ENCODE data around the gene ALG9. TPM values are rescaled to one million over a fixed set of nuclear protein-coding genes. Genes with fewer than 3 reads are reported as not detected.
"Not testable (repeated sequence)": the region's sequence is repeated elsewhere in the genome, so short reads cannot be mapped to it uniquely, and the experiment has no call there.

Gene ALG9
- total RNA-seq, 3 donors from 2014 or later (not counting 1 experiment from before 2014, with no cell fraction given): 30.6 to 37.1 (median 35.4) TPM

DNA sequence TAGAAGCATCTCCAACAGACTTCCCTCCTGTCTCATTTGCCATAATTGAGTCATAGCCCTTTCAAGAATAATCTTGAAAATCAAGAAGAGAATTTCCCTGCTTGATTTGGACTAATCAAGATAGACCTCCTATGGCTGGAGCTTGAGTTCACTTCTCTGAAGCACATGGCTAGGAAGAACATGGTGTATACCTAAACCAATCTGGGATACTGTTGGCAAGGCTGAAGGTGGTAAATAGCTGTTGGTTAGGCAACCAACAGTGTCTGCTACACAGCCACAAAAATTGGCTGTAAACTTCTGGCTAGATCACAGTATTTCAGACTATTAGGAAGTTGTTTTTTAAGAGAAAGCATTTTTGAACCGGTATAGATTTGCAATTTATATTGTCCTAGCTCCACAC is 35.3 kb upstream of the ALG9 start:
- Histone ChIP-seq H3K9me3 (ENCODE audit: control insufficient read depth, insufficient read depth, low read length) (no peaks in the 10 kb centered on the region), H3K36me3 (ENCODE audit: control insufficient read depth, insufficient read depth, low read length) (no peaks in the 10 kb centered on the region), H3K27me3 (ENCODE audit: control insufficient read depth, insufficient read depth, low read length) (peaks cover 3% of the 10 kb centered on the region), H3K4me3 (ENCODE audit: low read length) (no peak overlapping the region), H3K27ac (ENCODE audit: low read length) (no peak overlapping the region), H3K4me1 (ENCODE audit: control insufficient read depth, insufficient read depth, low read length) (no peaks in the 10 kb centered on the region)
- no peaks in the 10 kb centered on the region for H3K9me3 Mint-ChIP-seq
- TF ChIP-seq, protein P1, sequence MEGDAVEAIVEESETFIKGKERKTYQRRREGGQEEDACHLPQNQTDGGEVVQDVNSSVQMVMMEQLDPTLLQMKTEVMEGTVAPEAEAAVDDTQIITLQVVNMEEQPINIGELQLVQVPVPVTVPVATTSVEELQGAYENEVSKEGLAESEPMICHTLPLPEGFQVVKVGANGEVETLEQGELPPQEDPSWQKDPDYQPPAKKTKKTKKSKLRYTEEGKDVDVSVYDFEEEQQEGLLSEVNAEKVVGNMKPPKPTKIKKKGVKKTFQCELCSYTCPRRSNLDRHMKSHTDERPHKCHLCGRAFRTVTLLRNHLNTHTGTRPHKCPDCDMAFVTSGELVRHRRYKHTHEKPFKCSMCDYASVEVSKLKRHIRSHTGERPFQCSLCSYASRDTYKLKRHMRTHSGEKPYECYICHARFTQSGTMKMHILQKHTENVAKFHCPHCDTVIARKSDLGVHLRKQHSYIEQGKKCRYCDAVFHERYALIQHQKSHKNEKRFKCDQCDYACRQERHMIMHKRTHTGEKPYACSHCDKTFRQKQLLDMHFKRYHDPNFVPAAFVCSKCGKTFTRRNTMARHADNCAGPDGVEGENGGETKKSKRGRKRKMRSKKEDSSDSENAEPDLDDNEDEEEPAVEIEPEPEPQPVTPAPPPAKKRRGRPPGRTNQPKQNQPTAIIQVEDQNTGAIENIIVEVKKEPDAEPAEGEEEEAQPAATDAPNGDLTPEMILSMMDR (IDR thresholded peaks at IDR 0.05): no peak
- DNase-seq: no peak
- peaks cover 39 to 56% of the 10 kb centered on the region in 2 donors for H3K27me3 Mint-ChIP-seq (ENCODE audit: low read depth in 2 of 2)
- intact Hi-C loops (cut with micrococcal nuclease): no loop called here
- H3K36me3 Mint-ChIP-seq: no peaks in the 10 kb centered on the region
- no peak overlapping the region for H3K4me3 Mint-ChIP-seq
- H3K4me1 Mint-ChIP-seq: no peaks in the 10 kb centered on the region
- no peak overlapping the region for H3K27ac Mint-ChIP-seq
- no CpG with 5 or more reads among the region's 1 CpG for WGBS (ENCODE audit: insufficient coverage)
- ATAC-seq: no peak

- TF ChIP-seq, protein P1 (IDR thresholded peaks at IDR 0.05): no peak
- intact Hi-C loops (cut with micrococcal nuclease): no loop called here
- peaks cover 31 to 43% of the 10 kb centered on the region in 2 donors for H3K27me3 Mint-ChIP-seq (ENCODE audit: low read depth in 2 of 2)
- H3K9me3 Mint-ChIP-seq: no peaks in the 10 kb centered on the region
- no peaks in the 10 kb centered on the region for H3K4me1 ChIP-seq (ENCODE audit: control insufficient read depth, insufficient read depth, low read length)
- no peak overlapping the region for H3K4me3 Mint-ChIP-seq
- H3K36me3 ChIP-seq (ENCODE audit: control insufficient read depth, insufficient read depth, low read length): no peaks in the 10 kb centered on the region
- no peak overlapping the region for H3K4me3 ChIP-seq (ENCODE audit: low read length)
- WGBS (ENCODE audit: insufficient coverage): 80% methylated on average over 1 of the region's 2 CpGs
- H3K4me1 Mint-ChIP-seq: no peaks in the 10 kb centered on the region
- H3K9me3 ChIP-seq (ENCODE audit: control insufficient read depth, insufficient read depth, low read length): no peaks in the 10 kb centered on the region
- H3K27ac Mint-ChIP-seq: no peak overlapping the region
- H3K27ac ChIP-seq (ENCODE audit: low read length): no peak overlapping the region
- no peak for DNase-seq
- ATAC-seq: no peak
- no peaks in the 10 kb centered on the region for H3K27me3 ChIP-seq (ENCODE audit: control insufficient read depth, insufficient read depth, low read length)
- no peaks in the 10 kb centered on the region for H3K36me3 Mint-ChIP-seq
These were observed 34.0 kb upstream of the ALG9 start for GRCh38 chr11:111905411-111905810.

- no peaks in the 10 kb centered on the region for H3K9me3 Mint-ChIP-seq
- no peak overlapping the region for H3K4me3 ChIP-seq (ENCODE audit: low read length)
- H3K36me3 ChIP-seq (ENCODE audit: control insufficient read depth, insufficient read depth, low read length): no peaks in the 10 kb centered on the region
- no peaks in the 10 kb centered on the region for H3K36me3 Mint-ChIP-seq
- H3K4me3 Mint-ChIP-seq: no peak overlapping the region
- H3K27ac Mint-ChIP-seq: no peak overlapping the region
- H3K4me1 Mint-ChIP-seq: no peaks in the 10 kb centered on the region
- H3K9me3 ChIP-seq (ENCODE audit: control insufficient read depth, insufficient read depth, low read length): no peaks in the 10 kb centered on the region
- H3K27ac ChIP-seq (ENCODE audit: low read length): no peak overlapping the region
- H3K27me3 ChIP-seq (ENCODE audit: control insufficient read depth, insufficient read depth, low read length): no peaks in the 10 kb centered on the region
- H3K27me3 Mint-ChIP-seq (ENCODE audit: low read depth in 2 of 2): peaks cover 0 to 9% of the 10 kb centered on the region in 2 donors
- H3K4me1 ChIP-seq (ENCODE audit: control insufficient read depth, insufficient read depth, low read length): no peaks in the 10 kb centered on the region
- no peak for ATAC-seq
- intact Hi-C loops (cut with micrococcal nuclease): no loop called here
- WGBS (ENCODE audit: insufficient coverage): 89% methylated on average over 2 of the region's 2 CpGs
- DNase-seq: no peak
- TF ChIP-seq, protein P1 (IDR thresholded peaks at IDR 0.05): no peak
These were observed 15.5 kb upstream of the ALG9 start for GRCh38 chr11:111886844-111887243.

DNA sequence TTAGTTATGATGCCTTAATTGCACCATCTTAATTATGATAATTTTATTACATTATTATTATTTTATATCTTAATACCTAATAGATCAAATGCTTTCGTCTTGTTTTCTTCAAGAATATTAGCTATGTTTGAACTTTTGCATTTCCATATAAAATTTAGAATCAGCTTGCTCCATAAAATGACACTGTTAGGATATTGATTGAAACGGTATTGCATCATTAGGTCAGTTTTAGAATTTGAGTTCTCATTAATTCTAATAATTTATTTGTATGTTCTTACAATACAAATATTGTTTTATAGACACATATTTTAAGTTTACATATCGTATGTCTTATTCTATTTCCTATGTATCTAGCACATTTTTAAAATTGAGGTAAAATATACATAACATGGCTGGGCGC is 14.7 kb upstream of the ALG9 start:
- TF ChIP-seq, protein P1 (IDR thresholded peaks at IDR 0.05): no peak
- Mint-ChIP-seq H3K4me3 (no peak overlapping the region), H3K36me3 (no peaks in the 10 kb centered on the region), H3K4me1 (peaks cover 0 to under 1% of the 10 kb centered on the region in 2 donors), H3K27me3 (ENCODE audit: low read depth in 2 of 2) (peaks cover 0 to 7% of the 10 kb centered on the region in 2 donors), H3K27ac (no peak overlapping the region), H3K9me3 (no peaks in the 10 kb centered on the region)
- no peak for ATAC-seq
- H3K4me1 ChIP-seq (ENCODE audit: control insufficient read depth, insufficient read depth, low read length): no peaks in the 10 kb centered on the region
- H3K9me3 ChIP-seq (ENCODE audit: control insufficient read depth, insufficient read depth, low read length): no peaks in the 10 kb centered on the region
- no peaks in the 10 kb centered on the region for H3K36me3 ChIP-seq (ENCODE audit: control insufficient read depth, insufficient read depth, low read length)
- H3K4me3 ChIP-seq (ENCODE audit: low read length): no peak overlapping the region
- no peak overlapping the region for H3K27ac ChIP-seq (ENCODE audit: low read length)
- intact Hi-C loops (cut with micrococcal nuclease): no loop called here
- WGBS (ENCODE audit: insufficient coverage): 0% methylated on average over 1 of the region's 4 CpGs
- no peak for DNase-seq
- H3K27me3 ChIP-seq (ENCODE audit: control insufficient read depth, insufficient read depth, low read length): no peaks in the 10 kb centered on the region

GRCh38 chr11:111885053-111885452 is 13.7 kb upstream of the ALG9 start:
- H3K4me3 Mint-ChIP-seq; intact Hi-C loops (cut with micrococcal nuclease); H3K36me3 ChIP-seq (ENCODE audit: control insufficient read depth, insufficient read depth, low read length); H3K27me3 Mint-ChIP-seq (ENCODE audit: low read depth in 2 of 2); H3K4me1 Mint-ChIP-seq; DNase-seq; H3K27ac Mint-ChIP-seq; H3K27ac ChIP-seq (ENCODE audit: low read length); H3K4me1 ChIP-seq (ENCODE audit: control insufficient read depth, insufficient read depth, low read length); H3K9me3 Mint-ChIP-seq; H3K36me3 Mint-ChIP-seq; H3K9me3 ChIP-seq (ENCODE audit: control insufficient read depth, insufficient read depth, low read length); ATAC-seq; H3K27me3 ChIP-seq (ENCODE audit: control insufficient read depth, insufficient read depth, low read length); H3K4me3 ChIP-seq (ENCODE audit: low read length): not testable (repeated sequence)
- WGBS (ENCODE audit: insufficient coverage): 100% methylated on average over 4 of the region's 4 CpGs

Measured in natural killer cell (primary cell).